OCI-LY1 (cell line): ENCODE results near the gene SLC13A1.
"Not testable (repeated sequence)": the region's sequence is repeated elsewhere in the genome, so short reads cannot be mapped to it uniquely, and the experiment has no call there.

Experiments used
- CTCF ChIP-seq: fragments of 200-600 bp; sonication (generic), shearing (Covaris generic); IDR thresholded peaks from 2 replicates; pipeline ENCODE4 v1.5.1; 2017; ENCODE audit warnings: mild to moderate bottlenecking, antibody characterized with exemption, low read length, moderate library complexity, mixed read lengths
- EZH2 ChIP-seq: fragments of 200-600 bp; sonication (generic), shearing (Covaris generic); IDR thresholded peaks from 2 replicates; pipeline ENCODE4 v1.8.0; 2017; ENCODE audit warnings: borderline replicate concordance, mixed run types, mild to moderate bottlenecking, antibody characterized with exemption, low read length, moderate library complexity, mixed read lengths

GRCh38 chr7:123084861-123085260 lies 114.9 kb downstream of the SLC13A1 start:
- TF ChIP-seq CTCF, EZH2: not testable (repeated sequence)
